HL-60 (cell line): ENCODE measurements around the gene ZNF618.

Source experiments
- DNase-seq, 2 experiments: peaks; one replicate each; pipeline ENCODE4 v3.0.0-alpha.2; 2010 to 2020; ENCODE audit warnings: low read depth in 1 of 2, low spot score in 1 of 2
- H3K27ac ChIP-seq: fragments of 250-450 bp; sonication (Bioruptor Pico); replicated peaks from 2 replicates; pipeline ENCODE4 v1.5.1; 2020; ENCODE audit warnings: mild to moderate bottlenecking, moderate library complexity
- H3K27me3 ChIP-seq: fragments of 250-450 bp; sonication (Bioruptor Pico); 2 replicates; pipeline ENCODE4 v1.5.1; 2021; ENCODE audit warnings: mild to moderate bottlenecking, moderate library complexity; ENCODE audit not compliant: insufficient read depth, poor library complexity, severe bottlenecking
- H3K4me3 ChIP-seq: replicated peaks from 2 replicates; pipeline ENCODE4 v1.5.1; 2011; ENCODE audit warnings: mild to moderate bottlenecking, control low read depth, low read length; ENCODE audit not compliant: insufficient read depth
- CTCF ChIP-seq: IDR thresholded peaks from one replicate; pipeline ENCODE4 v1.5.1; 2011; ENCODE audit warnings: low read length, control low read depth, inconsistent platforms; ENCODE audit not compliant: insufficient read depth
- GABPA ChIP-seq: IDR thresholded peaks from 2 replicates; pipeline ENCODE4 v1.6.1; 2012; ENCODE audit warnings: low read depth
- POLR2AphosphoS5 ChIP-seq: IDR thresholded peaks from 2 replicates; pipeline ENCODE4 v1.6.1; 2012; ENCODE audit warnings: low read depth
- REST ChIP-seq: IDR thresholded peaks from 2 replicates; pipeline ENCODE4 v1.6.1; 2012; ENCODE audit warnings: low read depth; ENCODE audit not compliant: insufficient replicate concordance
- SPI1 ChIP-seq: IDR thresholded peaks from 2 replicates; pipeline ENCODE4 v1.6.1; 2012; ENCODE audit warnings: low read depth, mild to moderate bottlenecking, borderline replicate concordance

The ZNF618 gene

GRCh38 chr9:114050226-114050568 is 174.1 kb downstream of the ZNF618 start:
- TF ChIP-seq REST: no peak
- no peak for TF ChIP-seq GABPA
- TF ChIP-seq POLR2AphosphoS5: no peak
- no peak for TF ChIP-seq SPI1
- TF ChIP-seq CTCF: no peak
- H3K4me3 ChIP-seq: no peak overlapping the region
- H3K27ac ChIP-seq: no peak overlapping the region
- DNase-seq: no peak
- no peaks in the 10 kb centered on the region for H3K27me3 ChIP-seq

- no peak overlapping the region for H3K27ac ChIP-seq
- no peaks in the 10 kb centered on the region for H3K27me3 ChIP-seq
- no peak for DNase-seq
- no peak overlapping the region for H3K4me3 ChIP-seq
- TF ChIP-seq SPI1: no peak
- TF ChIP-seq CTCF: no peak
- TF ChIP-seq POLR2AphosphoS5: no peak
- TF ChIP-seq REST: no peak
- TF ChIP-seq GABPA: no peak
These were observed 174.5 kb downstream of the ZNF618 start for GRCh38 chr9:114050646-114051045.

GRCh38 chr9:114051281-114051680 is 175.2 kb downstream of the ZNF618 start:
- Histone ChIP-seq H3K27me3 (no peaks in the 10 kb centered on the region), H3K4me3 (no peak overlapping the region), H3K27ac (no peak overlapping the region)
- no peak for DNase-seq
- TF ChIP-seq REST (no peak), CTCF (no peak), SPI1 (no peak), GABPA (no peak)
